ENCODE results near the gene SP7. TPM values are rescaled to one million over a fixed set of nuclear protein-coding genes. Genes with fewer than 3 reads are reported as not detected.
"Not testable (repeated sequence)": the region's sequence is repeated elsewhere in the genome, so short reads cannot be mapped to it uniquely, and the experiment has no call there.

The SP7 gene
- total RNA-seq, 1 donor from 2014 or later = not detected

GRCh38 chr12:53326460-53327185 is 9.5 kb downstream of the SP7 start:
- ATAC-seq (ENCODE audit: poor library complexity) = no peak

GRCh38 chr12:53325511-53326061 is 10.6 kb downstream of the SP7 start:
- intact Hi-C loops (cut with DNase I) = loop anchor here (10.0 kb wide), 1 partner anchor 179 kb away; the partner anchor contains the start of genes NPFF and TARBP2
- DNase-seq = peak; percentile 58
- ATAC-seq (ENCODE audit: poor library complexity) = peak; percentile 16

More at GRCh38 chr12:53326460-53327185, 9.5 kb downstream of the SP7 start:
- DNase-seq = no peak
- intact Hi-C loops (cut with DNase I) = loop anchor here (10.0 kb wide), 1 partner anchor 178 kb away; the partner anchor contains the start of genes NPFF and TARBP2

GRCh38 chr12:53324779-53325510 is 11.2 kb downstream of the SP7 start:
- intact Hi-C loops (cut with DNase I) = loop anchor here (1.0 to 10.0 kb wide), 2 partner anchors 20 to 180 kb away; partner anchors contain the start of genes NPFF and TARBP2
- peak; percentile 96 for DNase-seq
- peak; percentile 87 for ATAC-seq (ENCODE audit: poor library complexity)

DNA sequence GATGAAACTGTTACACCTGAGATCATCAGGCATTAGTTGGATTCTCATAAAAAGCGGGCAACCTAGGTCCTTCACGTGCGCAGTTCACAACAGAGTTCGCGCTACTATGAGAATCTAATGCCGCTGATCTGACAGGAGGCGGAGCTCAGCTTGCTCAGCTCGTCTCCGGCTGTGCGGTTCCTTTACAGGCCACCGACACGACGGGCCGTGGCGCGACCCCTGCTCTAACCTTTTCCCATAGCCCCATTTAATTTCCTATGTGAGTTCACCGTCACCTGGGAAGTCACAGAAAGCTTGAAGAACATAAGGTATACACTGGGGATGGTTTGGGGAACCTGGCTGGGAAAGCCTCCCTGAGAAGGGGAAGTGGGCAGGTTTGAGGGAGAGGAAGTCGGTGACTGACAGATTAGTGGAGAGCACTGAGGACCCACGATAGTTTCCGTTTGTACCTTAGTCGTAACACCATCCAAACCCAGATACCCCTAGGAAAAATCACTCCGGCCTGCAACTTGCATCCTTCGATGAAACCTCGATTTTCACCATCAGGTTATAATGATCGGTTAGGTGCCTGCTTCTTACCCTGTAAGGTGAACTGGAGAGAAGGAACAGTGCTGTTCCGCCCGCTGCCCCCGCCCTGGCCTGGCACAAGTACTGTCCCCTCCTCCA is 11.9 kb downstream of the SP7 start:
- peak; percentile 65 for DNase-seq
- ATAC-seq (ENCODE audit: poor library complexity) = no peak
- intact Hi-C loops (cut with DNase I) = loop anchor here (1.0 to 10.0 kb wide), 2 partner anchors 21 to 181 kb away; partner anchors contain the start of genes NPFF and TARBP2

GRCh38 chr12:53320352-53321195 is 15.6 kb downstream of the SP7 start:
- no peak for DNase-seq
- intact Hi-C loops (cut with DNase I) = loop anchor here (10.0 kb wide), 1 partner anchor 184 kb away; the partner anchor contains the start of genes NPFF and TARBP2
- ATAC-seq (ENCODE audit: poor library complexity) = no peak

DNA sequence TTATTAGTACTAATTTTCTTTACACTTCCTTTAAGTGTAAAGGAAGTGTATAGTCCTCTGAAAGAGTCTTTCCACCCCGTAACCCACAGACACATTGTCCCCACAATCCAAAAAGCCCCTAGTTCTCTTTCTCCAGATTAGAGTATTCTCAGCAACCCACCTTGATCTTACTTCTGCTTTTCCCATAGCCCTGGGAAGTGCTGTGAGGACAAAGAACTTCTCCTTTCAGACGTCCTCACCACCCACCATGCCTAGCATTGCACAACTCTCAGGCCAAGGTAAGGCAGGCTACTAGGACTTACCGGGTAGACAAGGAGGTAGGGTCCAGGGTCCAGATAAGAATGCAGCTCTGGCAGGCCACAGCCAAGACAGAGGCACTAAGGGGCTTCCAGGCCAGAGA is 22.2 kb downstream of the SP7 start:
- DNase-seq = no peak

DNA sequence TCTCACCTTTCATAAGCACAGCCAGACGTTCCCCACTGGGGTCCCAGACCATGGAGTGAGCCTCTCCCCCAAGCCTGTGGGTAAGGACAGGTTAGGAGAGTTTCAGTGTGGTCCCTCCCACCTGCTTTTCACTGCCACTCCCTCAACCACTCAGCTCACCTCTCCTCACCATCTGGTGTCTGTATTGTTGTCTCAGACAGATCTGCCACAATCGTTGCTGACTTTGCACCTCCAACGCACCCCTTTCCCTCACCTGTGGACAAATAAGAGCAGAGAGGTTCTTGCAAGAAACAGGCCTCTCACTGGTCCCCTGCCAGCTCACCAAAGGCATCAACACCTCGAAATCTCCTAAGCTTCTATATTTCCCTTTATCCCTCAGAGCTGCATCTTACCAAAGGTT is 27.9 kb downstream of the SP7 start:
- ATAC-seq (ENCODE audit: poor library complexity) (no peak), DNase-seq (no peak)
- intact Hi-C loops (cut with DNase I) = no loop called here

More for the DNA sequence above, 22.2 kb downstream of the SP7 start:
- intact Hi-C loops (cut with DNase I) = no loop called here
- ATAC-seq (ENCODE audit: poor library complexity) = no peak

DNA sequence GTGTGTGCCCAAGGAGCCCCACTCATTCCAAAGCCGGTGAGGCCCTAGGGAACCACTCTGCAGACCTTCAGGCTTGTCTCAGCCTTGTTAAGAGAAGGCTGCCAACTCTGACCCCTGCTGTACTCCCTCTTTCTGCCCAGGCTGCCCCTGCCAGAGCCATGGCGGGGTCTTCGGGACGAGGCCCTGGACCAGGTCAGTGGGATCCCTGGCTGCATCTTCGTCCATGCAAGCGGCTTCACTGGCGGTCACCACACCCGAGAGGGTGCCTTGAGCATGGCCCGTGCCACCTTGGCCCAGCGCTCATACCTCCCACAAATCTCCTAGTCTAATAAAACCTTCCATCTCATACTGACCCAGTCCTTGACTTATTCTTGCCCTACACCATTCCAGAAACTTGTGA is 29.3 kb downstream of the SP7 start:
- intact Hi-C loops (cut with DNase I) = no loop called here
- DNase-seq (no peak), ATAC-seq (ENCODE audit: poor library complexity) (no peak)

GRCh38 chr12:53302903-53303302 is 33.3 kb downstream of the SP7 start:
- DNase-seq (no peak), ATAC-seq (ENCODE audit: poor library complexity) (no peak)
- intact Hi-C loops (cut with DNase I) = no loop called here

DNA sequence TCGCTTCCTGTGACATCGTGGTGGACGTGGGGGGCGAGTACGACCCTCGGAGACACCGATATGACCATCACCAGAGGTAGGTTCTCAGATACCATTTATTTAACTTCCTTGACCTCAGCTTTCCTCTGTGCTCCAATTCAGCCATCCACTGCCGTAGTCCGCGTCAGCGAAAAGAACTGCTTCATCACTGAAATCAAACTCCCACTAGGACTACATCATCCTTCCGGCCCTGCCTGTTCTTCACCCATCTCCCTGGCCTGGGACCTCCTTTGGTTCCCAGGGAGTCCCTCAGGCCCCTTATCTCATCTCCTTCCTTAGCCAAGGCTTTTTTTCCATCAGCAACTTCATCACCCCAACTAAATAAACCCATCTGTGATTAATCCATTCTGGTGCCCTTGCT is 36.0 kb downstream of the SP7 start:
- no peak for ATAC-seq (ENCODE audit: poor library complexity)
- no peak for DNase-seq
- intact Hi-C loops (cut with DNase I) = no loop called here

- ATAC-seq (ENCODE audit: poor library complexity) (peak; percentile 85), DNase-seq (peak; percentile 93)
- intact Hi-C loops (cut with DNase I) = no loop called here
Observed at GRCh38 chr12:53299454-53300180, 36.5 kb downstream of the SP7 start, which contains the start of gene MYG1. Gene MYG1, plus strand, starts transcription at chr12:53299695. Its CDS starts 43 bp downstream, at chr12:53299738.

- intact Hi-C loops (cut with DNase I) = no loop called here
- ATAC-seq (ENCODE audit: poor library complexity) (no peak), DNase-seq (no peak)
Observed at GRCh38 chr12:53299101-53299453, 37.1 kb downstream of the SP7 start.

DNA sequence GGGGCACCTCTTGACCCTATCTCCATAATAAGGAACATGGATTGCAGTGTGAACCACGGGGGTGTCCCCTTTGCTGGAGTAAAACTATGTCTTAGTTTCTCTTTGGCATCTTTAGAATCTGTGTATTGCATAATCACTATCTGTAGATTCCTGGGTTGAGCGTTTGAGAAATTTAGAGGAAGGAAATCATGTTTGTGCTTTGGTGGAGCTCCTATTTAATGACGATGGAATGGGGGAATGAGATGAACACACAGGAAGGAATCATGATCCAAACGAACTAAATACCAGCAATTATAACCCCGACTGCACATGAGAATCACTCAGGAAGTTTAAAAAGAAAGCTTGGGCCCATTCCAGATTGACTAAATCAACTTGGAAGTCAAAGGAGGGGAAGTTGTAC is 38.0 kb downstream of the SP7 start:
- intact Hi-C loops (cut with DNase I) = no loop called here
- ATAC-seq (ENCODE audit: poor library complexity) (no peak), DNase-seq (no peak)

DNA sequence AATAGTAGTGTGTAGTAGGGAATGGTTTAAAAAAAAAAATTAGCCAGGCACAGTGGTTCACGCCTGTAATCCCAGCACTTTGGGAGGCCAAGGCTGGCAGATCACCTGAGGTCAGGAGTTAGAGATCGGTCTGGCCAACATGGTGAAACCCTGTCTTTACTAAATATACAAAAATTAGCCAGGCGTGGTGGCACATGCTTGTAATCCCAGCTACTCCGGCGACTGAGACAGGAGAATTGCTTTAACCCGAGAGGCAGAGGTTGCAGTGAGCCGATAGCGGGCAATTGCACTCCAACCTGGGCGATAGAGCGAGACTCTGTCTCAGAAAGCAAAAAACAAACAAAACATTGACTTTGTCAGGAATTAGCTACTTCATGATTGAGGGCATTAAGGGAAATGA is 39.0 kb downstream of the SP7 start:
- ATAC-seq (ENCODE audit: poor library complexity); DNase-seq; intact Hi-C loops (cut with DNase I): not testable (repeated sequence)

DNA sequence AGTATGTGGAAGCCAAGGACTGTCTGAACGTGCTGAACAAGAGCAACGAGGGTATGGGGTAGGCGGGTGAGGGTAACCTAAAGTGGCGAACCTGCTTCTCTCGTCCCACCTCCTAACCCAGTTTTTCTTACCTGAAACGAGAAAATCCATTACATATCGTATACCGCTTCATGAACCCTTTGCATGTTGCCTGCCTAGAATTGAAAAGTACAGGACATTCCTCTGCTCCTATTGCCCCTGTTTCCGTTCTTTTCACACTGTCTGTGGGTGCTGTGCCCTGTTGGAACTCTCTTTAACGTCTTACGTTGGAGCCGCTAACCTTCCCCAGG is 40.3 kb downstream of the SP7 start:
- no peak for DNase-seq
- peak; percentile 0 for ATAC-seq (ENCODE audit: poor library complexity)
- intact Hi-C loops (cut with DNase I) = no loop called here

GRCh38 chr12:53295070-53295890 is 40.9 kb downstream of the SP7 start, which contains the start of gene PFDN5:
Gene PFDN5, plus strand, starts transcription at chr12:53295542. Its CDS starts 26 bp downstream, at chr12:53295568.
- intact Hi-C loops (cut with DNase I) = no loop called here
- ATAC-seq (ENCODE audit: poor library complexity) (peak; percentile 92), DNase-seq (peak; percentile 93)

- intact Hi-C loops (cut with DNase I) = no loop called here
- ATAC-seq (ENCODE audit: poor library complexity) = no peak
- no peak for DNase-seq
Observed at GRCh38 chr12:53292426-53292825, 43.7 kb downstream of the SP7 start.
